22Rv1 (cell line): ENCODE results near the gene CEP20.
A peak's percentile ranks its signal among the peaks of the same experiment; 100 is the strongest.

Experiments
- H3K27ac ChIP-seq: fragments of 450-650 bp; 2 replicates; pipeline ENCODE4 v1.5.1; 2017
- ZFX ChIP-seq: fragments of 450-650 bp; IDR thresholded peaks from 2 replicates; pipeline ENCODE4 v1.6.1; 2017; ENCODE audit warnings: antibody characterized with exemption, borderline replicate concordance
- TF ChIP-seq, protein P1 (sequence below): fragments of 450-650 bp; IDR thresholded peaks from 2 replicates; pipeline ENCODE4 v1.5.1; 2017; ENCODE audit warnings: mild to moderate bottlenecking

Gene CEP20

GRCh38 chr16:15906439-15906838, 18.0 kb upstream of the CEP20 start:
- TF ChIP-seq ZFX: no peak
- TF ChIP-seq, protein P1, sequence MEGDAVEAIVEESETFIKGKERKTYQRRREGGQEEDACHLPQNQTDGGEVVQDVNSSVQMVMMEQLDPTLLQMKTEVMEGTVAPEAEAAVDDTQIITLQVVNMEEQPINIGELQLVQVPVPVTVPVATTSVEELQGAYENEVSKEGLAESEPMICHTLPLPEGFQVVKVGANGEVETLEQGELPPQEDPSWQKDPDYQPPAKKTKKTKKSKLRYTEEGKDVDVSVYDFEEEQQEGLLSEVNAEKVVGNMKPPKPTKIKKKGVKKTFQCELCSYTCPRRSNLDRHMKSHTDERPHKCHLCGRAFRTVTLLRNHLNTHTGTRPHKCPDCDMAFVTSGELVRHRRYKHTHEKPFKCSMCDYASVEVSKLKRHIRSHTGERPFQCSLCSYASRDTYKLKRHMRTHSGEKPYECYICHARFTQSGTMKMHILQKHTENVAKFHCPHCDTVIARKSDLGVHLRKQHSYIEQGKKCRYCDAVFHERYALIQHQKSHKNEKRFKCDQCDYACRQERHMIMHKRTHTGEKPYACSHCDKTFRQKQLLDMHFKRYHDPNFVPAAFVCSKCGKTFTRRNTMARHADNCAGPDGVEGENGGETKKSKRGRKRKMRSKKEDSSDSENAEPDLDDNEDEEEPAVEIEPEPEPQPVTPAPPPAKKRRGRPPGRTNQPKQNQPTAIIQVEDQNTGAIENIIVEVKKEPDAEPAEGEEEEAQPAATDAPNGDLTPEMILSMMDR: no peak
- H3K27ac ChIP-seq: no peak overlapping the region

DNA sequence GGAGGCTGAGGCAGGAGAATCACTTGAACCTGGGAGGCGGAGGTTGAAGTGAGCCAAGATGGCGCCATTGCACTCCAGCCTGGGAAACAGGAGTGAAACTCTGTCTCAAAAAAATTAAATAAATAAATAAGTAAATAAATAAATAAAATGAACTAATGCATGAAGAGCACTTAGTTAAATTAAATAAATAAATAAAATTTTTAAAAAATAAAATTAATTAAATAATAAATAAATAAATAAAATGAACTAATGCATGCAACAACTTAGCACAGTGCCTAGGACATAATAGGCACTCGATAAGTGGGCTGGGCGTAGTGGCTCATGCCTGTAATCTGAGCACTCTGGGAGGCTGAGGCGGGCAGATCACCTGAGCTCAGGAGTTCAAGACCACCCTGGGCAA, 15.6 kb upstream of the CEP20 start:
- H3K27ac ChIP-seq: no peak overlapping the region
- TF ChIP-seq, protein P1: no peak
- TF ChIP-seq ZFX: no peak

- no peak overlapping the region; the same call in 1 of the 2 replicates for H3K27ac ChIP-seq
- no peak for TF ChIP-seq ZFX
- TF ChIP-seq, protein P1: no peak
These were observed 12.6 kb upstream of the CEP20 start for GRCh38 chr16:15900901-15901500.

GRCh38 chr16:15900357-15900756, 12.0 kb upstream of the CEP20 start:
- TF ChIP-seq, protein P1: no peak
- no peak for TF ChIP-seq ZFX
- no peak overlapping the region; the same call in 1 of the 2 replicates for H3K27ac ChIP-seq

DNA sequence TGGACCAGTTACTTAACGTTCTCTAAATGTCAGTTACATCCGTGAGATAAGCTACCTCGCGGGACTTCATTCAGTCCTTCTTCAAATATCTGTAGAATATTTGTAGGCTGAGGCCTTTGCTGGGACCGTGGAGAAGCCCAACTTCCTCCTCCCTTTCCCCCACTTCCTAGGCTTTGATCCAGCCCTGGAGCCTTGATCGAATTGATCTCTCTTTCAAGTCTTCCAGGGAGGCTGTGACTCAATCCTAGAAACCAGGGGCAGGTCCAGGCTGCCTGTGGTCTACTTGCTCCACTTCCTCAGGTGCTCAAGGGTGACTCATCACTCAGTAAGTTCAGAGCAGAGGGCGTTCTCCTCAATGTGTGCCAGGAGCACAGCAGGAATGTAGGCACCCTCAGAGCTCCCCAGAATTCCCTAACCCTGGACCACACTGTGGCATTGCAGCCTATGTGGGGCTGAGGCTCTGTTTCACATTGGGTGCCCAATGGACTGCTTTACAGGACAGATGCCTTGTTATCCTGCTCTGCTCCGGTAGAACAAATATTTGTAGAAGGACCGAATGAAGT, 11.2 kb upstream of the CEP20 start:
- TF ChIP-seq, protein P1: no peak
- H3K27ac ChIP-seq: peak overlapping the region; percentile 46

- TF ChIP-seq, protein P1: no peak
- no peak for TF ChIP-seq ZFX
- H3K27ac ChIP-seq: no peak overlapping the region
These were observed 10.3 kb upstream of the CEP20 start for GRCh38 chr16:15898654-15899053.

DNA sequence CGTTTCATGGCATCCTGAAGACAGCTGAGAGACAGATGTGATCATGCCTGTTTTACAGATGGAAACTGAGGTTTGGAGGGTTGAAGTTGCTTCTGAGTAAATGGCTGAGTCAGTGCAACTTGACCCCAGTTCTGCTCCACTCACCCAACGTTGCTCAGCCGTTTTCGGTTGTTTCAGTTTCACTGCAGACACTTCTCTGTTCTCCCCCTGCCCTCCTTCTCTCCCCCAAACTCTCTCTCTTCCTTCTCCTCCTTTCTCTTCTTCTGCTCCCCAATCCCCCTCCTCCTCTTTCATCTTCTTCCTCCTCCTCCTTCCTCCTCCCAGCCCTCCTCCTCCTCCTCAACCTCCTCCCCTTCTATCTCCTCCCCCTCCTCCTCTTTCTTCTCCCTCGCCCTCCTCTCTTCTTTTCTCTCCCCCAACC, 9.4 kb upstream of the CEP20 start:
- TF ChIP-seq ZFX: no peak
- TF ChIP-seq, protein P1: no peak
- no peak overlapping the region for H3K27ac ChIP-seq
